GM18499 (cell line): Measurements from ENCODE around the gene CDH8.

Source experiments
- ATAC-seq: cut with Tn5 transposase; IDR thresholded peaks from one replicate; pipeline ENCODE4 v1.9.1; 2021; ENCODE audit warnings: moderate number of reproducible peaks; ENCODE audit not compliant: insufficient read depth, unreplicated experiment

Gene CDH8

GRCh38 chr16:61677776-61678175 lies 358.5 kb downstream of the CDH8 start:
- ATAC-seq: no peak

- no peak for ATAC-seq
These were observed 359.5 kb downstream of the CDH8 start for GRCh38 chr16:61676740-61677139.

- no peak for ATAC-seq
These were observed 365.1 kb downstream of the CDH8 start for GRCh38 chr16:61671161-61671560.

- no peak for ATAC-seq
These were observed 370.7 kb downstream of the CDH8 start for GRCh38 chr16:61665512-61665911.

GRCh38 chr16:61659936-61660335 lies 376.3 kb downstream of the CDH8 start:
- no peak for ATAC-seq

- ATAC-seq: no peak
These were observed 381.3 kb downstream of the CDH8 start for GRCh38 chr16:61654962-61655361.

GRCh38 chr16:61653544-61653943 lies 382.7 kb downstream of the CDH8 start:
- no peak for ATAC-seq

GRCh38 chr16:61645561-61645960 lies 390.7 kb downstream of the CDH8 start:
- no peak for ATAC-seq

- no peak for ATAC-seq
These were observed 391.5 kb downstream of the CDH8 start for GRCh38 chr16:61644736-61645135.

GRCh38 chr16:61617219-61617783 lies 418.9 kb downstream of the CDH8 start:
- no peak for ATAC-seq

GRCh38 chr16:61616088-61616487 lies 420.1 kb downstream of the CDH8 start:
- no peak for ATAC-seq

GRCh38 chr16:61611847-61612491 lies 424.3 kb downstream of the CDH8 start:
- no peak for ATAC-seq

- ATAC-seq: no peak
These were observed 429.7 kb downstream of the CDH8 start for GRCh38 chr16:61606581-61606980.
